Prostate gland (tissue), 1 donor: ENCODE data around the gene ABHD2.
"Not testable (repeated sequence)": the region's sequence is repeated elsewhere in the genome, so short reads cannot be mapped to it uniquely, and the experiment has no call there.

Source experiments
- POLR2A ChIP-seq: fragments of 450-650 bp; IDR thresholded peaks from one replicate; pipeline ENCODE4 v1.6.1; 2016; ENCODE audit warnings: antibody characterized with exemption, mild to moderate bottlenecking
- POLR2AphosphoS5 ChIP-seq: sonication (generic); formaldehyde crosslinking; IDR thresholded peaks from one replicate; pipeline ENCODE4 v1.6.1; 2017; ENCODE audit warnings: antibody characterized with exemption

DNA sequence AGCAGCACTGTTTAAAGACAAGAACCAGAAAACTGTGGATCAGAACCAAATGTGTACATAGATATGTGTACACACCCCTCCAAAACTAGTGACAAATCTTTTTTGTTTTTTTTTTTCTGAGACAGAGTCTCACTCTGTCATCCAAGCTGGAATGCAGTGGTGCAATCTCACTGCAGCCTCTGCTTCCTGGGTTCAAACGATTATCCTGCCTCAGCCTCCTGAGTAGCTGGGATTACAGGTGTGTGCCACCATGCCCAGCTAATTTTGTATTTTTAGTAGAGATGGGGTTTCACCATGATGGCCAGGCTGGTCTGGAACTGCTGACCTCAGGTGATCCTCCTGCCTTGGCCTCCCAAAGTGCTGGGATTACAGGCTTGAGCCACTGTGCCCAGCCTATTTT lies 2.3 kb upstream of the ABHD2 start:
- not testable (repeated sequence) for TF ChIP-seq POLR2A, POLR2AphosphoS5
